Measurements from ENCODE around the gene GFPT2. TPM values are rescaled to one million over a fixed set of nuclear protein-coding genes. Genes with fewer than 3 reads are reported as not detected.
"Not testable (repeated sequence)": the region's sequence is repeated elsewhere in the genome, so short reads cannot be mapped to it uniquely, and the experiment has no call there.

GFPT2 gene
- total RNA-seq, 6 experiments from 2014 or later: 0.32 to 0.93 (median 0.61) TPM

GRCh38 chr5:180302256-180302655, 50.9 kb downstream of the GFPT2 start:
- no peak for DNase-seq

GRCh38 chr5:180301253-180301652, 51.9 kb downstream of the GFPT2 start:
- intact Hi-C loops (cut with DNase I): no loop called here
- no peak for DNase-seq
- ATAC-seq: no peak

More at GRCh38 chr5:180302256-180302655, 50.9 kb downstream of the GFPT2 start:
- H3K27ac ChIP-seq: no peak overlapping the region
- WGBS (ENCODE audit: insufficient coverage, low coverage, low lambda C conversion rate, missing lambda C conversion rate): 76% methylated on average over 8 of the region's 10 CpGs
- H3K4me1 ChIP-seq: no peaks in the 10 kb centered on the region
- H3K27me3 ChIP-seq: no peaks in the 10 kb centered on the region
- no peak overlapping the region for H3K4me3 ChIP-seq
- no peak for ATAC-seq
- no peaks in the 10 kb centered on the region for H3K9me3 ChIP-seq
- TF ChIP-seq POLR2A (IDR thresholded peaks at IDR 0.05): no peak
- intact Hi-C loops (cut with DNase I): no loop called here
- H3K36me3 ChIP-seq: no peaks in the 10 kb centered on the region

GRCh38 chr5:180299526-180299925, 53.6 kb downstream of the GFPT2 start:
- intact Hi-C loops (cut with DNase I): no loop called here
- no peaks in the 10 kb centered on the region for H3K4me1 ChIP-seq
- H3K4me3 ChIP-seq: no peak overlapping the region
- no peaks in the 10 kb centered on the region for H3K9me3 ChIP-seq
- no peak for DNase-seq
- no peak for ATAC-seq
- TF ChIP-seq POLR2A (IDR thresholded peaks at IDR 0.05) (no peak), CTCF (IDR thresholded peaks at IDR 0.05) (no peak)
- no peaks in the 10 kb centered on the region for H3K36me3 ChIP-seq
- WGBS (ENCODE audit: insufficient coverage, low coverage, low lambda C conversion rate, missing lambda C conversion rate): 33% methylated on average over 1 of the region's 3 CpGs
- H3K27me3 ChIP-seq: no peaks in the 10 kb centered on the region
- no peak overlapping the region for H3K27ac ChIP-seq

More at GRCh38 chr5:180301253-180301652, 51.9 kb downstream of the GFPT2 start:
- Histone ChIP-seq H3K27me3 (no peaks in the 10 kb centered on the region), H3K9me3 (no peaks in the 10 kb centered on the region), H3K4me3 (no peak overlapping the region), H3K4me1 (no peaks in the 10 kb centered on the region), H3K27ac (no peak overlapping the region), H3K36me3 (no peaks in the 10 kb centered on the region)
- WGBS (ENCODE audit: insufficient coverage, low coverage, low lambda C conversion rate, missing lambda C conversion rate): 41% methylated on average over 4 of the region's 4 CpGs
- TF ChIP-seq POLR2A (IDR thresholded peaks at IDR 0.05) (no peak), CTCF (IDR thresholded peaks at IDR 0.05) (no peak)

GRCh38 chr5:180299014-180299413, 54.1 kb downstream of the GFPT2 start:
- intact Hi-C loops (cut with DNase I); H3K4me3 ChIP-seq; H3K4me1 ChIP-seq; ATAC-seq; H3K27ac ChIP-seq; DNase-seq; H3K36me3 ChIP-seq; H3K9me3 ChIP-seq; H3K27me3 ChIP-seq: not testable (repeated sequence)
- 73% methylated on average over 7 of the region's 14 CpGs for WGBS (ENCODE audit: insufficient coverage, low coverage, low lambda C conversion rate, missing lambda C conversion rate)

GRCh38 chr5:180297587-180298282, 55.4 kb downstream of the GFPT2 start:
- DNase-seq (no peak), ATAC-seq (no peak)
- no peak overlapping the region for H3K4me3 ChIP-seq
- no peak overlapping the region for H3K27ac ChIP-seq
- H3K9me3 ChIP-seq: no peaks in the 10 kb centered on the region
- H3K36me3 ChIP-seq: no peaks in the 10 kb centered on the region
- H3K4me1 ChIP-seq: peaks cover 0 to 5% (median 0%) of the 10 kb centered on the region in 4 donors
- H3K27me3 ChIP-seq: no peaks in the 10 kb centered on the region
- intact Hi-C loops (cut with DNase I): no loop called here
- TF ChIP-seq CTCF (IDR thresholded peaks at IDR 0.05): no peak
- no peak for TF ChIP-seq POLR2A (IDR thresholded peaks at IDR 0.05)
- WGBS (ENCODE audit: insufficient coverage, low coverage, low lambda C conversion rate, missing lambda C conversion rate): 42% methylated on average over 1 of the region's 2 CpGs
